NCI-H748 treated with DMSO at 0.1 percent for 48 hours (cell line): ENCODE measurements around the gene EML5.

Experiments
- DNase-seq: peaks from one replicate; lab custom pipeline; 2025; lab: John Stamatoyannopoulos, UW

Gene EML5

GRCh38 chr14:88616697-88617096 is 176.1 kb downstream of the EML5 start:
- DNase-seq, result no peak

- DNase-seq, result no peak
Measured at GRCh38 chr14:88614218-88614907, 178.4 kb downstream of the EML5 start.

GRCh38 chr14:88613552-88614010 is 179.2 kb downstream of the EML5 start:
- peak; percentile 31 for DNase-seq

GRCh38 chr14:88612981-88613380 is 179.8 kb downstream of the EML5 start:
- no peak for DNase-seq

GRCh38 chr14:88611878-88612277 is 180.9 kb downstream of the EML5 start:
- DNase-seq, result no peak

- DNase-seq, result no peak
Measured at GRCh38 chr14:88607829-88608228, 184.9 kb downstream of the EML5 start.

GRCh38 chr14:88605594-88605993 is 187.2 kb downstream of the EML5 start:
- DNase-seq, result no peak

- DNase-seq, result no peak
Measured at GRCh38 chr14:88604212-88604611, 188.5 kb downstream of the EML5 start.

GRCh38 chr14:88599761-88600439 is 192.9 kb downstream of the EML5 start:
- no peak for DNase-seq

- no peak for DNase-seq
Measured at GRCh38 chr14:88599326-88599725, 193.4 kb downstream of the EML5 start.

GRCh38 chr14:88598097-88598675 is 194.6 kb downstream of the EML5 start:
- DNase-seq, result no peak

GRCh38 chr14:88597601-88598000 is 195.2 kb downstream of the EML5 start:
- DNase-seq, result no peak

GRCh38 chr14:88597038-88597437 is 195.7 kb downstream of the EML5 start:
- DNase-seq, result no peak

GRCh38 chr14:88592031-88592430 is 200.7 kb downstream of the EML5 start:
- DNase-seq, result no peak

- no peak for DNase-seq
Measured at GRCh38 chr14:88590173-88590572, 202.6 kb downstream of the EML5 start.

GRCh38 chr14:88588081-88588480 is 204.7 kb downstream of the EML5 start:
- DNase-seq, result no peak

GRCh38 chr14:88584451-88584850 is 208.3 kb downstream of the EML5 start:
- no peak for DNase-seq

GRCh38 chr14:88576222-88576621 is 216.5 kb downstream of the EML5 start:
- DNase-seq, result no peak

- DNase-seq, result no peak
Measured at GRCh38 chr14:88572117-88572516, 220.6 kb downstream of the EML5 start.

GRCh38 chr14:88568196-88568595 is 224.6 kb downstream of the EML5 start:
- DNase-seq, result no peak

GRCh38 chr14:88565427-88565826 is 227.3 kb downstream of the EML5 start:
- DNase-seq, result no peak

- DNase-seq, result no peak
Measured at GRCh38 chr14:88563845-88564244, 228.9 kb downstream of the EML5 start.
